ENCODE results near the gene H3-3A.

Gene H3-3A

GRCh38 chr1:226118357-226118756 lies 55.8 kb downstream of the H3-3A start:
- TF ChIP-seq PAX5 (IDR thresholded peaks at IDR 0.05; ENCODE audit: insufficient read depth, low read length, severe bottlenecking) (no peak), TAF1 (IDR thresholded peaks at IDR 0.05; ENCODE audit: low read depth, low read length) (no peak), POU2F2 (IDR thresholded peaks at IDR 0.05; ENCODE audit: low read depth, low read length) (no peak), SPI1 (IDR thresholded peaks at IDR 0.05; ENCODE audit: low read depth, low read length) (no peak), POLR2A (IDR thresholded peaks at IDR 0.05; ENCODE audit: low read depth, low read length) (no peak), POLR2AphosphoS5 (IDR thresholded peaks at IDR 0.05; ENCODE audit: low read depth, low read length) (no peak)
- DNase-seq (ENCODE audit: insufficient read length, low spot score): no peak
- no peak for FAIRE-seq

GRCh38 chr1:226119169-226119568 lies 56.7 kb downstream of the H3-3A start:
- DNase-seq (ENCODE audit: insufficient read length, low spot score): no peak
- TF ChIP-seq SPI1 (IDR thresholded peaks at IDR 0.05; ENCODE audit: low read depth, low read length): no peak
- no peak for TF ChIP-seq POLR2A (IDR thresholded peaks at IDR 0.05; ENCODE audit: low read depth, low read length)
- no peak for TF ChIP-seq POLR2AphosphoS5 (IDR thresholded peaks at IDR 0.05; ENCODE audit: low read depth, low read length)
- no peak for TF ChIP-seq PAX5 (IDR thresholded peaks at IDR 0.05; ENCODE audit: insufficient read depth, low read length, severe bottlenecking)
- TF ChIP-seq POU2F2 (IDR thresholded peaks at IDR 0.05; ENCODE audit: low read depth, low read length): no peak
- TF ChIP-seq TAF1 (IDR thresholded peaks at IDR 0.05; ENCODE audit: low read depth, low read length): no peak
- no peak for FAIRE-seq

- FAIRE-seq (no peak), DNase-seq (ENCODE audit: insufficient read length, low spot score) (no peak)
- TF ChIP-seq SPI1 (IDR thresholded peaks at IDR 0.05; ENCODE audit: low read depth, low read length) (no peak), POU2F2 (IDR thresholded peaks at IDR 0.05; ENCODE audit: low read depth, low read length) (no peak), POLR2AphosphoS5 (IDR thresholded peaks at IDR 0.05; ENCODE audit: low read depth, low read length) (no peak), POLR2A (IDR thresholded peaks at IDR 0.05; ENCODE audit: low read depth, low read length) (no peak), PAX5 (IDR thresholded peaks at IDR 0.05; ENCODE audit: insufficient read depth, low read length, severe bottlenecking) (no peak), TAF1 (IDR thresholded peaks at IDR 0.05; ENCODE audit: low read depth, low read length) (no peak)
These were observed 57.9 kb downstream of the H3-3A start for GRCh38 chr1:226120398-226120797.

- TF ChIP-seq POLR2AphosphoS5 (IDR thresholded peaks at IDR 0.05; ENCODE audit: low read depth, low read length) (no peak), POLR2A (IDR thresholded peaks at IDR 0.05; ENCODE audit: low read depth, low read length) (no peak), PAX5 (IDR thresholded peaks at IDR 0.05; ENCODE audit: insufficient read depth, low read length, severe bottlenecking) (no peak), SPI1 (IDR thresholded peaks at IDR 0.05; ENCODE audit: low read depth, low read length) (no peak), TAF1 (IDR thresholded peaks at IDR 0.05; ENCODE audit: low read depth, low read length) (no peak), POU2F2 (IDR thresholded peaks at IDR 0.05; ENCODE audit: low read depth, low read length) (no peak)
- DNase-seq (ENCODE audit: insufficient read length, low spot score) (no peak), FAIRE-seq (no peak)
These were observed 58.6 kb downstream of the H3-3A start for GRCh38 chr1:226121049-226121586.
